PC-3 (cell line): ENCODE results near the gene LYZL2. TPM values are rescaled to one million over a fixed set of nuclear protein-coding genes. Genes with fewer than 3 reads are reported as not detected.
A peak's percentile ranks its signal among the peaks of the same experiment; 100 is the strongest.

Source experiments
- ATAC-seq: fragments of 200-7000 bp; cut with Tn5 transposase; 2 replicates; pipeline ENCODE4 v1.9.1; 2020; ENCODE audit warnings: mild to moderate bottlenecking, moderate library complexity
- BruUV-seq: library from RNA; stranded (reverse); fragments of 400-500 nt; replicated peaks from 2 replicates; lab custom pipeline; 2021; lab: Mats Ljungman, UMichigan
- CTCF ChIA-PET: fragments of 300-600 bp; sonication (Branson Sonifier 250); formaldehyde crosslinking; loops from one replicate; lab custom pipeline; 2022; ENCODE audit warnings: antibody characterized with exemption; lab: Charles Lee
- POLR2A ChIA-PET: fragments of 300-600 bp; sonication (Branson Sonifier 250); formaldehyde crosslinking; loops from one replicate; lab custom pipeline; 2022; ENCODE audit warnings: antibody characterized with exemption; ENCODE audit not compliant: unreplicated experiment; lab: Charles Lee
- DNase-seq: peaks from one replicate; pipeline ENCODE4 v3.0.0-alpha.2; 2015
- H2AFZ ChIP-seq: fragments of 300-600 bp; sonication (generic); 2 replicates; pipeline ENCODE4 v1.6.0; 2016; ENCODE audit warnings: antibody characterized with exemption, low read length
- H3F3A ChIP-seq: fragments of 300-600 bp; sonication (generic); one replicate; pipeline ENCODE4 v1.6.0; 2017; ENCODE audit warnings: antibody characterized with exemption, low read length, control low read depth, mild to moderate bottlenecking; ENCODE audit not compliant: unreplicated experiment
- H3K27ac ChIP-seq: fragments of 300-600 bp; sonication (generic); 2 replicates; pipeline ENCODE4 v1.5.1; 2016; ENCODE audit warnings: mild to moderate bottlenecking, low read length
- H3K27me3 ChIP-seq: fragments of 300-600 bp; sonication (generic); 2 replicates; pipeline ENCODE4 v1.6.1; 2016; ENCODE audit warnings: low read length, mixed read lengths
- H3K36me3 ChIP-seq: fragments of 300-600 bp; sonication (generic); 2 replicates; pipeline ENCODE4 v1.6.1; 2016; ENCODE audit warnings: low read depth, mixed run types, low read length, mixed read lengths
- H3K4me1 ChIP-seq: fragments of 300-600 bp; sonication (generic); 2 replicates; pipeline ENCODE4 v1.5.1; 2016; ENCODE audit warnings: low read length; ENCODE audit not compliant: insufficient read depth
- H3K4me2 ChIP-seq: fragments of 300-600 bp; sonication (generic); 2 replicates; pipeline ENCODE4 v1.6.0; 2016; ENCODE audit warnings: low read length
- H3K4me3 ChIP-seq: fragments of 300-600 bp; sonication (generic); 2 replicates; pipeline ENCODE4 v1.5.1; 2016; ENCODE audit warnings: mild to moderate bottlenecking, low read length, mixed read lengths
- H3K79me2 ChIP-seq: fragments of 300-600 bp; sonication (generic); 2 replicates; pipeline ENCODE4 v1.6.1; 2017; ENCODE audit warnings: low read length, mixed read lengths
- H3K9ac ChIP-seq: fragments of 300-600 bp; sonication (generic); 2 replicates; pipeline ENCODE4 v1.6.0; 2016; ENCODE audit warnings: mild to moderate bottlenecking, low read length
- H3K9me2 ChIP-seq: fragments of 300-600 bp; sonication (generic); replicated peaks from 2 replicates; pipeline ENCODE4 v1.6.1; 2016; ENCODE audit warnings: mixed run types, low read length, mixed read lengths
- H3K9me3 ChIP-seq: fragments of 300-600 bp; sonication (generic); 2 replicates; pipeline ENCODE4 v1.6.1; 2016; ENCODE audit warnings: low read length, mixed read lengths
- H4K20me1 ChIP-seq: fragments of 300-600 bp; sonication (generic); 2 replicates; pipeline ENCODE4 v1.6.1; 2016; ENCODE audit warnings: low read length, mixed read lengths
- CTCF ChIP-seq: fragments of 300-600 bp; sonication (generic); conservative IDR thresholded peaks from 2 replicates; pipeline ENCODE4 v1.5.1; 2017; ENCODE audit warnings: antibody characterized with exemption, low read depth, mild to moderate bottlenecking, low read length
- EZH2 ChIP-seq: fragments of 300-600 bp; sonication (generic); IDR thresholded peaks from one replicate; pipeline ENCODE4 v1.6.1; 2017; ENCODE audit warnings: antibody characterized with exemption, mild to moderate bottlenecking, low read length; ENCODE audit not compliant: unreplicated experiment
- EZH2phosphoT487 ChIP-seq: fragments of 300-600 bp; sonication (generic); IDR thresholded peaks from 2 replicates; pipeline ENCODE4 v1.6.1; 2018; ENCODE audit warnings: mild to moderate bottlenecking, antibody characterized with exemption, low read length, borderline replicate concordance
- intact Hi-C: fragments of 100-400 bp; cut with micrococcal nuclease; formaldehyde crosslinking; loops from 2 replicates; pipeline ENCODE4 v1.9.0; 2023
- total RNA-seq: library from RNA; depleted of rRNA; stranded (reverse); fragments of >200 nt; gene quantifications from 2 replicates; pipeline ENCODE4 v1.2.3, GENCODE V29; 2014

The LYZL2 gene
- total RNA-seq, 1 experiment from 2014 or later, result not detected

GRCh38 chr10:30586828-30587227 lies 42.7 kb downstream of the LYZL2 start:
- H3K27me3 ChIP-seq, result no peaks in the 10 kb centered on the region
- H3K79me2 ChIP-seq, result no peaks in the 10 kb centered on the region
- H3K36me3 ChIP-seq, result no peaks in the 10 kb centered on the region
- no TSS peak for BruUV-seq
- no peak overlapping the region for H3K4me3 ChIP-seq
- H3F3A ChIP-seq, result no peaks in the 10 kb centered on the region
- peaks cover 10% of the 10 kb centered on the region for H3K4me1 ChIP-seq
- no peak overlapping the region for H2AFZ ChIP-seq
- POLR2A ChIA-PET, result no interaction called here
- ATAC-seq, result no peak
- no peaks in the 10 kb centered on the region for H3K9me3 ChIP-seq
- DNase-seq, result no peak
- no peak overlapping the region for H3K9ac ChIP-seq
- H3K27ac ChIP-seq, result no peak overlapping the region
- intact Hi-C loops, result no loop called here
- H3K4me2 ChIP-seq, result no peak overlapping the region
- TF ChIP-seq EZH2phosphoT487 (no peak), CTCF (no peak), EZH2 (no peak)
- no peaks in the 10 kb centered on the region for H4K20me1 ChIP-seq
- CTCF ChIA-PET, result no interaction called here
- no peaks in the 10 kb centered on the region for H3K9me2 ChIP-seq

GRCh38 chr10:30583778-30584415 lies 45.7 kb downstream of the LYZL2 start:
- TF ChIP-seq EZH2 (no peak), EZH2phosphoT487 (no peak), CTCF (no peak)
- intact Hi-C loops, result no loop called here
- Histone ChIP-seq H3F3A (no peaks in the 10 kb centered on the region), H3K79me2 (no peaks in the 10 kb centered on the region), H3K9ac (peak overlapping the region; percentile 68), H4K20me1 (no peaks in the 10 kb centered on the region), H3K4me3 (peak overlapping the region; percentile 69), H2AFZ (peak overlapping the region; percentile 67), H3K4me1 (peaks cover 10% of the 10 kb centered on the region), H3K9me3 (no peaks in the 10 kb centered on the region), H3K27me3 (no peaks in the 10 kb centered on the region), H3K36me3 (no peaks in the 10 kb centered on the region), H3K9me2 (no peaks in the 10 kb centered on the region), H3K27ac (peak overlapping the region; percentile 92), H3K4me2 (peak overlapping the region; percentile 83)
- POLR2A ChIA-PET, result no interaction called here
- no TSS peak for BruUV-seq
- DNase-seq (peak; percentile 90), ATAC-seq (peak; percentile 95)
- CTCF ChIA-PET, result interaction anchor here (0.6 to 0.7 kb wide), 2 partner anchors 56 to 235 kb away, joined by 3 to 7 read pairs; partner anchors contain the start of gene MTPAP

GRCh38 chr10:30581779-30582380 lies 47.7 kb downstream of the LYZL2 start:
- BruUV-seq, result no TSS peak
- H4K20me1 ChIP-seq, result no peaks in the 10 kb centered on the region
- H3K4me3 ChIP-seq, result no peak overlapping the region
- H3K9me2 ChIP-seq, result no peaks in the 10 kb centered on the region
- DNase-seq (peak; percentile 54), ATAC-seq (no peak)
- CTCF ChIA-PET, result interaction anchor here (0.7 kb wide), 2 partner anchors 151 to 331 kb away, joined by 4 to 9 read pairs; no protein-coding TSS in a partner anchor
- peaks cover 10% of the 10 kb centered on the region for H3K4me1 ChIP-seq
- H3K79me2 ChIP-seq, result no peaks in the 10 kb centered on the region
- no peaks in the 10 kb centered on the region for H3F3A ChIP-seq
- no peak overlapping the region for H3K9ac ChIP-seq
- intact Hi-C loops, result no loop called here
- no peaks in the 10 kb centered on the region for H3K36me3 ChIP-seq
- H3K4me2 ChIP-seq, result no peak overlapping the region
- H3K9me3 ChIP-seq, result no peaks in the 10 kb centered on the region
- TF ChIP-seq EZH2, result no peak
- TF ChIP-seq EZH2phosphoT487, result no peak
- TF ChIP-seq CTCF, result peak; percentile 78
- no peak overlapping the region for H3K27ac ChIP-seq
- H3K27me3 ChIP-seq, result no peaks in the 10 kb centered on the region
- POLR2A ChIA-PET, result no interaction called here
- H2AFZ ChIP-seq, result no peak overlapping the region
